ENCODE results near the gene IP6K2.
"Not testable (repeated sequence)": the region's sequence is repeated elsewhere in the genome, so short reads cannot be mapped to it uniquely, and the experiment has no call there.

The IP6K2 gene

GRCh38 chr3:48727511-48727910 lies 10.5 kb upstream of the IP6K2 start:
- no peak for DNase-seq (ENCODE audit: low spot score)

GRCh38 chr3:48725185-48725855 lies 8.3 kb upstream of the IP6K2 start:
- not testable (repeated sequence) for DNase-seq (ENCODE audit: low spot score)

GRCh38 chr3:48723725-48724124 lies 6.7 kb upstream of the IP6K2 start:
- DNase-seq (ENCODE audit: low spot score), result no peak

GRCh38 chr3:48723293-48723692 lies 6.3 kb upstream of the IP6K2 start:
- not testable (repeated sequence) for DNase-seq (ENCODE audit: low spot score)

- DNase-seq (ENCODE audit: low spot score), result no peak
Observed at GRCh38 chr3:48716508-48716981, 476 bp downstream of the IP6K2 start.

- DNase-seq (ENCODE audit: low spot score), result no peak
Observed at GRCh38 chr3:48715174-48715800, 1.7 kb downstream of the IP6K2 start.

- no peak for DNase-seq (ENCODE audit: low spot score)
Observed at GRCh38 chr3:48711727-48712126, 5.3 kb downstream of the IP6K2 start.

GRCh38 chr3:48709051-48709461 lies 8.0 kb downstream of the IP6K2 start:
- DNase-seq (ENCODE audit: low spot score), result no peak

GRCh38 chr3:48708481-48708889 lies 8.5 kb downstream of the IP6K2 start:
- DNase-seq (ENCODE audit: low spot score), result no peak

GRCh38 chr3:48707157-48707556 lies 9.9 kb downstream of the IP6K2 start:
- no peak for DNase-seq (ENCODE audit: low spot score)

GRCh38 chr3:48702320-48702920 lies 14.6 kb downstream of the IP6K2 start:
- DNase-seq (ENCODE audit: low spot score), result no peak

GRCh38 chr3:48700731-48701405 lies 16.2 kb downstream of the IP6K2 start:
- DNase-seq (ENCODE audit: low spot score), result no peak

GRCh38 chr3:48698891-48699290 lies 18.1 kb downstream of the IP6K2 start:
- no peak for DNase-seq (ENCODE audit: low spot score)

GRCh38 chr3:48697952-48698351 lies 19.1 kb downstream of the IP6K2 start:
- no peak for DNase-seq (ENCODE audit: low spot score)

- no peak for DNase-seq (ENCODE audit: low spot score)
Observed at GRCh38 chr3:48696601-48697000, 20.4 kb downstream of the IP6K2 start.

- no peak for DNase-seq (ENCODE audit: low spot score)
Observed at GRCh38 chr3:48696156-48696555, 20.9 kb downstream of the IP6K2 start.

- DNase-seq (ENCODE audit: low spot score), result no peak
Observed at GRCh38 chr3:48695393-48695753, 21.6 kb downstream of the IP6K2 start.

GRCh38 chr3:48694610-48695392 lies 22.2 kb downstream of the IP6K2 start:
- DNase-seq (ENCODE audit: low spot score), result no peak

- DNase-seq (ENCODE audit: low spot score), result no peak
Observed at GRCh38 chr3:48693826-48694225, 23.2 kb downstream of the IP6K2 start.

GRCh38 chr3:48692551-48692950 lies 24.5 kb downstream of the IP6K2 start:
- no peak for DNase-seq (ENCODE audit: low spot score)

- DNase-seq (ENCODE audit: low spot score), result no peak
Observed at GRCh38 chr3:48690846-48691458, 26.1 kb downstream of the IP6K2 start.

- DNase-seq (ENCODE audit: low spot score), result no peak
Observed at GRCh38 chr3:48689384-48689783, 27.6 kb downstream of the IP6K2 start.

Data from CD4-positive, alpha-beta T cell treated with Interleukin-6 at 100 ng/mL for 8 hours (primary cell).